ENCODE data around the gene MAPRE2. TPM values are rescaled to one million over a fixed set of nuclear protein-coding genes. Genes with fewer than 3 reads are reported as not detected.

Gene MAPRE2
- total and polyA plus RNA-seq, 2 donors (not counting 1 experiment from before 2014, with no cell fraction given) = 18.5 to 88.1 TPM

- Histone ChIP-seq H2AFZ (ENCODE audit: low read length) (no peak overlapping the region), H3K36me3 (ENCODE audit: control insufficient read depth, insufficient read depth, low read length) (no peaks in the 10 kb centered on the region), H3K9me3 (ENCODE audit: control insufficient read depth, insufficient read depth, low read depth, low read length) (no peaks in the 10 kb centered on the region), H3K79me2 (ENCODE audit: control insufficient read depth, insufficient read depth, low read length) (no peaks in the 10 kb centered on the region), H3K4me3 (replicated peaks in 1 of 4; ENCODE audit: control extremely low read depth in 1 of 4, insufficient read depth in 1 of 4, low read depth in 3 of 4, low read length in 4 of 4) (no peak overlapping the region), H3K27me3 (ENCODE audit: control insufficient read depth, insufficient read depth, low read length) (no peaks in the 10 kb centered on the region), H4K20me1 (ENCODE audit: control insufficient read depth, extremely low read depth, insufficient read depth, low read length) (no peaks in the 10 kb centered on the region), H3K4me1 (ENCODE audit: control insufficient read depth, extremely low read depth, insufficient read depth, low read length) (no peaks in the 10 kb centered on the region), H3K27ac (ENCODE audit: insufficient read depth, low read length) (no peak overlapping the region), H3K9ac (ENCODE audit: insufficient read depth, low read length) (no peak overlapping the region), H3K4me2 (ENCODE audit: extremely low read depth, insufficient read depth, low read length) (no peak overlapping the region)
- no peak for DNase-seq (ENCODE audit: low read depth in 2 of 2)
- TF ChIP-seq EZH2 (IDR thresholded peaks at IDR 0.05; ENCODE audit: low read length, missing control alignments) (no peak), CTCF (conservative IDR thresholded peaks at IDR 0.05 in 1 of 2, IDR thresholded peaks at IDR 0.05 in 1 of 2; ENCODE audit: low read depth in 1 of 2, low read length in 2 of 2) (no peak)
Measured at GRCh38 chr18:35136248-35136647, 95.0 kb downstream of the MAPRE2 start.

- Histone ChIP-seq H3K27me3 (ENCODE audit: control insufficient read depth, insufficient read depth, low read length) (no peaks in the 10 kb centered on the region), H3K27ac (ENCODE audit: insufficient read depth, low read length) (no peak overlapping the region), H2AFZ (ENCODE audit: low read length) (no peak overlapping the region), H3K4me1 (ENCODE audit: control insufficient read depth, extremely low read depth, insufficient read depth, low read length) (no peaks in the 10 kb centered on the region), H3K79me2 (ENCODE audit: control insufficient read depth, insufficient read depth, low read length) (no peaks in the 10 kb centered on the region), H3K9ac (ENCODE audit: insufficient read depth, low read length) (no peak overlapping the region), H3K4me2 (ENCODE audit: extremely low read depth, insufficient read depth, low read length) (no peak overlapping the region), H3K36me3 (ENCODE audit: control insufficient read depth, insufficient read depth, low read length) (no peaks in the 10 kb centered on the region), H3K4me3 (replicated peaks in 1 of 4; ENCODE audit: control extremely low read depth in 1 of 4, insufficient read depth in 1 of 4, low read depth in 3 of 4, low read length in 4 of 4) (no peak overlapping the region), H4K20me1 (ENCODE audit: control insufficient read depth, extremely low read depth, insufficient read depth, low read length) (no peaks in the 10 kb centered on the region), H3K9me3 (ENCODE audit: control insufficient read depth, insufficient read depth, low read depth, low read length) (no peaks in the 10 kb centered on the region)
- no peak for DNase-seq (ENCODE audit: low read depth in 2 of 2)
- no peak for TF ChIP-seq EZH2 (IDR thresholded peaks at IDR 0.05; ENCODE audit: low read length, missing control alignments)
- TF ChIP-seq CTCF (conservative IDR thresholded peaks at IDR 0.05 in 1 of 2, IDR thresholded peaks at IDR 0.05 in 1 of 2; ENCODE audit: low read depth in 1 of 2, low read length in 2 of 2) = no peak
Measured at GRCh38 chr18:35136885-35137284, 95.7 kb downstream of the MAPRE2 start.

- Histone ChIP-seq H3K79me2 (ENCODE audit: control insufficient read depth, insufficient read depth, low read length) (no peaks in the 10 kb centered on the region), H3K4me2 (ENCODE audit: extremely low read depth, insufficient read depth, low read length) (no peak overlapping the region), H3K9ac (ENCODE audit: insufficient read depth, low read length) (no peak overlapping the region), H3K27me3 (ENCODE audit: control insufficient read depth, insufficient read depth, low read length) (no peaks in the 10 kb centered on the region), H3K36me3 (ENCODE audit: control insufficient read depth, insufficient read depth, low read length) (no peaks in the 10 kb centered on the region), H3K4me1 (ENCODE audit: control insufficient read depth, extremely low read depth, insufficient read depth, low read length) (no peaks in the 10 kb centered on the region), H2AFZ (ENCODE audit: low read length) (no peak overlapping the region), H3K4me3 (replicated peaks in 1 of 4; ENCODE audit: control extremely low read depth in 1 of 4, insufficient read depth in 1 of 4, low read depth in 3 of 4, low read length in 4 of 4) (no peak overlapping the region), H3K27ac (ENCODE audit: insufficient read depth, low read length) (no peak overlapping the region), H3K9me3 (ENCODE audit: control insufficient read depth, insufficient read depth, low read depth, low read length) (no peaks in the 10 kb centered on the region), H4K20me1 (ENCODE audit: control insufficient read depth, extremely low read depth, insufficient read depth, low read length) (no peaks in the 10 kb centered on the region)
- no peak for TF ChIP-seq CTCF (conservative IDR thresholded peaks at IDR 0.05 in 1 of 2, IDR thresholded peaks at IDR 0.05 in 1 of 2; ENCODE audit: low read depth in 1 of 2, low read length in 2 of 2)
- TF ChIP-seq EZH2 (IDR thresholded peaks at IDR 0.05; ENCODE audit: low read length, missing control alignments) = no peak
- no peak for DNase-seq (ENCODE audit: low read depth in 2 of 2)
Measured at GRCh38 chr18:35137632-35138031, 96.4 kb downstream of the MAPRE2 start.
